Measurements from ENCODE around the gene ALX3.

Gene ALX3

GRCh38 chr1:110056285-110056683 is 14.2 kb downstream of the ALX3 start:
- no peak overlapping the region for H3K27ac ChIP-seq
- TF ChIP-seq CTCF (conservative IDR thresholded peaks at IDR 0.05) = no peak

DNA sequence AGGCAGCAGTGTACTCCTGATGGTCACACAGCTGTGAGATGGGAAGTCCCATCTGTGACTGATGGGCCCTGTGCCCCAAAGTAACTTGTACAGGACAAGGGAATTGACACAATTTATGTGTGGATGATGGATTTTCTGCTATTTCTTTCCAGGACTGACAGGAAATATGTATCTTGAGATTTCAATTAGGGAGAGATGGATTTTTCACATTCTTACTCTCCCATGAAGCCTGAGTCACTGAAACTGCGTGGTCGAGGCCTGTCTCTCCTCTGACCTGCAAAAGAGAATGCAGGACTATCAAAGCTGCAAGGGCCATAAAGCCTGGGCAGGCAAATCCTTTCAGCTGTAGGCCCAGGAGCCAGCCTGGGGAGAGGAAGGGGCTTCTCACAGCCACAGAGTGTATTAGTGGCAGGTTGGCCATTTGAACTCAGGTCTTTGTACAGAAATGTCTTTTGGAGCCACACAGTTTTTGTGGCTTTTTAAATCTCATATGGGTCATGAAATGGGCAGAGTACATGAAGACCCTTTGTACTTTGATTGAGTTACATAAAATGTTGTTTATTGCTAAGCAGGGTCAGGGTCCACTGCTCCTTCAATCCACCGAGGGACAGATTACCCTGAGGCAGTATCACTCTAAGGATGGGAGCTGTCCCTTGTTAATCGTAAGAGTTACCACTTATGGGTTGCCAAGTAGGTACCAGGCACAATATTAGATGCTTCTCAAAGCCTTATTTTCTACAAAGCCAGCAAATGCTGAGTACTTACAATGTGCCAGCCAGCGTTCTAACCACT is 14.8 kb downstream of the ALX3 start:
- H3K27ac ChIP-seq = no peak overlapping the region
- no peak for TF ChIP-seq CTCF (conservative IDR thresholded peaks at IDR 0.05)

- H3K27ac ChIP-seq = no peak overlapping the region
- TF ChIP-seq CTCF (conservative IDR thresholded peaks at IDR 0.05) = peak; percentile 97
Observed at GRCh38 chr1:110053552-110054428, 16.7 kb downstream of the ALX3 start.

DNA sequence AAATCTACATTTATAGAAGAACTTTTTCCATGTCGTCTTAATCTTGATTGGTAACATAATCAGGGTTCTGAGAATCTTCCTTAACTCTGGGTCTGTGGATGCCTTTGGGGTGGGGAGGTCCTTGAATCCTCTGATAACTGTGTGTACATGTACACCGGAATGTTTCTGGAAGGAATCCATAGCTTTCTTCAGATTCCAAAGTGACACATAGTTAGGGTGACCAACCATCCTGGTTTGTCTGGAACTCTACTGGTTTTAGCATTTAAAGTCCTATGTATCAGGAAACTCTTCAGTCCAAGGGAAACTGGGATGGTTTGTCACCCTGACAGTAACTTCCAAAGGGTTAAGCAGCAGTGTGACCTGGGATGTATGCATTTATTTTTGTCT is 19.2 kb downstream of the ALX3 start:
- no peak for TF ChIP-seq CTCF (conservative IDR thresholded peaks at IDR 0.05)
- H3K27ac ChIP-seq = no peak overlapping the region

- TF ChIP-seq CTCF (conservative IDR thresholded peaks at IDR 0.05) = no peak
- H3K27ac ChIP-seq = no peak overlapping the region
Observed at GRCh38 chr1:110050602-110051261, 19.7 kb downstream of the ALX3 start.

DNA sequence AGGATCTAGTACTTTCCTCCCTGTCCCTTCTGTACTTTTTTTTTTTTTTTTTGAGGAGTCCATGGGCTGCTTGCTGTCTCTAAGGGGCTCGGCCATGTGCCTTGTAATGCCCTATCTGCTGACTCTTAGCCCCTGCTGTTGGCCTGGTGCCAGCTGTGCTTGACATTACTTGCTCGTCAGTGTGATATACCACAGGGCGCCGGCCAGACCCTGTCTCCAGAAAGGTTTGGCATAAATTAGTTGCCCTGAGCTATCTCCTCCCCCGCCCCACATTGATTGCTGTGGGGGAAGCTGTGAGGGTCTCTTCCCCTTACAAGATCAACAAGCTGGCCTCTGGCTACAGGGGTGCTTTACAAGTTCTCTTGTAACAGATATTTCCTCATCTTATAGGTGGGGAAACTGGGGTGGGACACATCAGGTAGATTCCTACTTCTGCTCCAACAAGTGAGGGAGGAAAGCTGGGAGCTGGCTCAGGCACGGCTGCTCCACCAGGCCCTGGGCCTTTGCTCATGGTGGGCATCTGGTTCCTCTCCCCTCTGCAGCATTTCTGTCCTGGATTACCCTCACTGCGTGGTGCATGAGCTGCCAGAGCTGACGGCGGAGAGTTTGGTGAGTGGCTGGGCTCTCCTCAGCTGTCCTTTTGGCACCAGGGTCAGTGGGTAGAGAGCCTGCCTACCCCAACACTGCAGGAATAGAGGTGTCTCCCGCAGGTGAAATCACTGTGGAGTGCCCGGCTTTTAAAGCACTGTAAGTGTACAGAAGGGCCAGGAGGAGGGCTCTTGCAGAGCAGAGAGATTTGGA is 20.5 kb downstream of the ALX3 start:
- no peak for TF ChIP-seq CTCF (conservative IDR thresholded peaks at IDR 0.05)
- H3K27ac ChIP-seq = no peak overlapping the region

Data from VCaP (cell line).